ENCODE results near the gene GPER1.

Gene GPER1

DNA sequence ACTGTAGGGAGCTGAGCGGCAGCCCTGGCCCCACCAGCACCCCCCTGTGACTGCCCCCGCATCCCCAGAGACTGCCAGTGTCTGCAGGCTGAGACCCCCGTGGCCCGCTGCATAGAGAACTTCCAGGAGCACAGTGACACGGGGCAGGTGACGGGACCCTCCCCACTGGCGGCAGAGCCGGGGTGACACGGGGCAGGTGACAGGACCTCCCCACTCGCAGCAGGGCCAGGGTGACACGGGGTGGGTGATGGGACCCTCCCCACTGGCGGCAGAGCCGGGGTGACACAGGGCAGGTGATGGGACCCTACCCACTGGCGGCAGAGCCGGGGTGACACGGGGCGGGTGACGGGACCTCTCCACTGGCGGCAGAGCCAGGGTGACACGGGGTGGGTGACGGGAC lies 2.3 kb downstream of the GPER1 start:
- no peak for DNase-seq (ENCODE audit: extremely low spot score)
- no peak for TF ChIP-seq LEF1 (IDR thresholded peaks at IDR 0.05; ENCODE audit: borderline replicate concordance)
- no peak for TF ChIP-seq FOXM1 (IDR thresholded peaks at IDR 0.05; ENCODE audit: borderline replicate concordance)
- no peak for TF ChIP-seq SP1 (IDR thresholded peaks at IDR 0.05)
- no peak for TF ChIP-seq FOXK2 (IDR thresholded peaks at IDR 0.05)
- TF ChIP-seq CTBP1 (IDR thresholded peaks at IDR 0.05; ENCODE audit: borderline replicate concordance), result no peak
- no peak for TF ChIP-seq SUZ12 (IDR thresholded peaks at IDR 0.05)
- no peak for TF ChIP-seq L3MBTL2 (conservative IDR thresholded peaks at IDR 0.05)
- TF ChIP-seq ZNF384 (IDR thresholded peaks at IDR 0.05), result no peak
- TF ChIP-seq, protein P1, sequence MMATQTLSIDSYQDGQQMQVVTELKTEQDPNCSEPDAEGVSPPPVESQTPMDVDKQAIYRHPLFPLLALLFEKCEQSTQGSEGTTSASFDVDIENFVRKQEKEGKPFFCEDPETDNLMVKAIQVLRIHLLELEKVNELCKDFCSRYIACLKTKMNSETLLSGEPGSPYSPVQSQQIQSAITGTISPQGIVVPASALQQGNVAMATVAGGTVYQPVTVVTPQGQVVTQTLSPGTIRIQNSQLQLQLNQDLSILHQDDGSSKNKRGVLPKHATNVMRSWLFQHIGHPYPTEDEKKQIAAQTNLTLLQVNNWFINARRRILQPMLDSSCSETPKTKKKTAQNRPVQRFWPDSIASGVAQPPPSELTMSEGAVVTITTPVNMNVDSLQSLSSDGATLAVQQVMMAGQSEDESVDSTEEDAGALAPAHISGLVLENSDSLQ (IDR thresholded peaks at IDR 0.05), result no peak
- TF ChIP-seq TARDBP (IDR thresholded peaks at IDR 0.05), result no peak
- TF ChIP-seq FOXA1 (IDR thresholded peaks at IDR 0.05), result no peak
- TF ChIP-seq ARNT (IDR thresholded peaks at IDR 0.05), result no peak
- no peak for TF ChIP-seq HDGF (IDR thresholded peaks at IDR 0.05; ENCODE audit: borderline replicate concordance)
- ChIA-PET POLR2A (no interaction called here), CTCF (interaction anchor here (0.9 to 1.2 kb wide), 2 partner anchors 33 to 87 kb away, joined by 3 to 5 read pairs; no protein-coding TSS in a partner anchor)

GRCh38 chr7:1090686-1091643 lies 3.1 kb downstream of the GPER1 start:
- TF ChIP-seq BHLHE40 (IDR thresholded peaks at IDR 0.05; ENCODE audit: borderline replicate concordance), result no peak
- TF ChIP-seq FOXA1 (IDR thresholded peaks at IDR 0.05), result no peak
- TF ChIP-seq NFRKB (IDR thresholded peaks at IDR 0.05), result no peak
- no peak for TF ChIP-seq FOXK2 (IDR thresholded peaks at IDR 0.05)
- TF ChIP-seq, protein P1 (IDR thresholded peaks at IDR 0.05), result no peak
- no peak for TF ChIP-seq HDGF (IDR thresholded peaks at IDR 0.05; ENCODE audit: borderline replicate concordance)
- TF ChIP-seq ARNT (IDR thresholded peaks at IDR 0.05), result no peak
- no peak for TF ChIP-seq LEF1 (IDR thresholded peaks at IDR 0.05; ENCODE audit: borderline replicate concordance)
- TF ChIP-seq SP1 (IDR thresholded peaks at IDR 0.05), result no peak
- no peak for TF ChIP-seq FOXM1 (IDR thresholded peaks at IDR 0.05; ENCODE audit: borderline replicate concordance)
- no peak for TF ChIP-seq TARDBP (IDR thresholded peaks at IDR 0.05)
- TF ChIP-seq SUZ12 (IDR thresholded peaks at IDR 0.05), result no peak
- TF ChIP-seq ELF4 (IDR thresholded peaks at IDR 0.05), result no peak
- no peak for TF ChIP-seq ZNF384 (IDR thresholded peaks at IDR 0.05)
- POLR2A ChIA-PET, result no interaction called here
- CTCF ChIA-PET, result interaction anchor here (0.5 to 0.9 kb wide), 2 partner anchors 29 to 32 kb away, joined by 3 to 5 read pairs; no protein-coding TSS in a partner anchor
- no peak for DNase-seq (ENCODE audit: extremely low spot score)

GRCh38 chr7:1091644-1092027 lies 3.7 kb downstream of the GPER1 start:
- ChIA-PET POLR2A (no interaction called here), CTCF (interaction anchor here (0.5 kb wide), 1 partner anchor 28 kb away, joined by 3 read pairs; no protein-coding TSS in a partner anchor)
- TF ChIP-seq LEF1 (IDR thresholded peaks at IDR 0.05; ENCODE audit: borderline replicate concordance) (no peak), FOXM1 (IDR thresholded peaks at IDR 0.05; ENCODE audit: borderline replicate concordance) (no peak), L3MBTL2 (conservative IDR thresholded peaks at IDR 0.05) (no peak), FOXK2 (IDR thresholded peaks at IDR 0.05) (no peak), ARNT (IDR thresholded peaks at IDR 0.05) (no peak), HDGF (IDR thresholded peaks at IDR 0.05; ENCODE audit: borderline replicate concordance) (no peak), NFRKB (IDR thresholded peaks at IDR 0.05) (no peak), ELF4 (IDR thresholded peaks at IDR 0.05) (no peak), ZNF384 (IDR thresholded peaks at IDR 0.05) (no peak), CTBP1 (IDR thresholded peaks at IDR 0.05; ENCODE audit: borderline replicate concordance) (no peak), SUZ12 (IDR thresholded peaks at IDR 0.05) (no peak), BHLHE40 (IDR thresholded peaks at IDR 0.05; ENCODE audit: borderline replicate concordance) (no peak)
- TF ChIP-seq, protein P1 (IDR thresholded peaks at IDR 0.05), result no peak
- no peak for DNase-seq (ENCODE audit: extremely low spot score)

DNA sequence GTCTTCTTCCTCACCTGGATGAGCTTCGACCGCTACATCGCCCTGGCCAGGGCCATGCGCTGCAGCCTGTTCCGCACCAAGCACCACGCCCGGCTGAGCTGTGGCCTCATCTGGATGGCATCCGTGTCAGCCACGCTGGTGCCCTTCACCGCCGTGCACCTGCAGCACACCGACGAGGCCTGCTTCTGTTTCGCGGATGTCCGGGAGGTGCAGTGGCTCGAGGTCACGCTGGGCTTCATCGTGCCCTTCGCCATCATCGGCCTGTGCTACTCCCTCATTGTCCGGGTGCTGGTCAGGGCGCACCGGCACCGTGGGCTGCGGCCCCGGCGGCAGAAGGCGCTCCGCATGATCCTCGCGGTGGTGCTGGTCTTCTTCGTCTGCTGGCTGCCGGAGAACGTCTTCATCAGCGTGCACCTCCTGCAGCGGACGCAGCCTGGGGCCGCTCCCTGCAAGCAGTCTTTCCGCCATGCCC lies 4.3 kb downstream of the GPER1 start:
- TF ChIP-seq CTBP1 (IDR thresholded peaks at IDR 0.05; ENCODE audit: borderline replicate concordance) (no peak), NFRKB (IDR thresholded peaks at IDR 0.05) (no peak), FOXM1 (IDR thresholded peaks at IDR 0.05; ENCODE audit: borderline replicate concordance) (no peak), FOXK2 (IDR thresholded peaks at IDR 0.05) (no peak), SUZ12 (IDR thresholded peaks at IDR 0.05) (no peak), SP1 (IDR thresholded peaks at IDR 0.05) (no peak), HDGF (IDR thresholded peaks at IDR 0.05; ENCODE audit: borderline replicate concordance) (no peak), LEF1 (IDR thresholded peaks at IDR 0.05; ENCODE audit: borderline replicate concordance) (no peak), BHLHE40 (IDR thresholded peaks at IDR 0.05; ENCODE audit: borderline replicate concordance) (no peak), L3MBTL2 (conservative IDR thresholded peaks at IDR 0.05) (no peak), TARDBP (IDR thresholded peaks at IDR 0.05) (no peak), FOXA1 (IDR thresholded peaks at IDR 0.05) (no peak), ARNT (IDR thresholded peaks at IDR 0.05) (no peak), ZNF384 (IDR thresholded peaks at IDR 0.05) (no peak), ELF4 (IDR thresholded peaks at IDR 0.05) (no peak)
- TF ChIP-seq, protein P1 (IDR thresholded peaks at IDR 0.05), result no peak
- DNase-seq (ENCODE audit: extremely low spot score), result no peak
- ChIA-PET CTCF (no interaction called here), POLR2A (no interaction called here)
